Inferior parietal cortex (tissue), 1 donor: ENCODE measurements around the gene RAPGEF1.

Experiments used
- DNase-seq: peaks from one replicate; pipeline ENCODE4 v3.0.0-alpha.2; 2016; ENCODE audit errors: extremely low spot score

The RAPGEF1 gene

DNA sequence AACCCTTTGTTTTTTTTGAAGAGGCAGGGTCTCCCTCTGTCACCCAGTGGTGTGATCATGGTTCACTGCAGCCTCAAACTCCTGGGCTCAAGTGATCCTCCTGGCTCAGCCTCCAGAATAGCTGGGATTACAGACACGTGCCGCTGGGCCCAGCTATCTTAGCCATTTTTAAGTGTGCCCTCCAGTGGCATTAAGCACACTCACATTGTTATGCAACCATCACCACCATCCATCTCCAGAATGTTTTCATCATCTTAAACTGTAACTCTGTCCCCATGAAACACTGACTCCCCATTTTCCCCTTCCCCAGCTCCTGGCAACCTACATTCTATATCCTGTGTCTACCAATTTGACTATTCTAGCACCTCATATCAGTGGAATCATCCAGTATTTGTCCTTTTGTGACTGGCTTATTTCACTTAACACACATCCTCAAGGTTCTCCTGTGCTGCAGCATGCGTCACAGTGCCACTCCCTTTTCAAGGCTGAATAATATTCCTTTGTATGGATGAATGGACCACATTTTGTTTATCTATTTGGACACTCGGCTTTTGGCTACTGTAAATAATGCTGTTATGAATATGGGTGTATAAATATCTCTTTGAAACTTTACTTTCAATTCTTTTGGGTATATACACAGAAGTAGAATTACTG is 12.5 kb upstream of the RAPGEF1 start:
- no peak for DNase-seq

DNA sequence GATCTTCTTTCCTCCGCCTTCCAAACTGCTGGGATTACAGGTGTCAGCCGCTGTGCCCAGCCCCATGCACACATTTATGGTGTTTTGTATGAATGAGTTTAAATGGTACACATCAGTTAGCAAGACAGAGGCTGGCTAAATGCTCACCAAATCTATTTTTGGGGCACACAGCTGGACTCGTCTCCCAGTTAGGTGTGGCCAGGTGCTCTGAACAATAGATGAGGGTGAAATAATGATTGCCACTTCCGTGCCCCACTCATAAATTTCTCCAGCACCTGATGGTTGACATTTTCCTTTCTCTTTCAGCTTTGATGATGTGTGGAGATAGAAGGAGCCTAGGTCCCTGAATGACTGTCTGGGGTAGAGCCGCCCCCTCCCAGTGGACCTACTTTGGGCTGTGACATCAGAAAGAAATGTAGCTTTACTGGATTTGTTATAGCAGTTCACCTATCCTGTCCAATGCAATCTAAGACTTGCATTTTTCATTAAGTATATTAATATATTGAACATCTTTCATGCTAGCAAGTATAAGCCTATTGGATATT is 8.6 kb upstream of the RAPGEF1 start:
- DNase-seq: no peak

DNA sequence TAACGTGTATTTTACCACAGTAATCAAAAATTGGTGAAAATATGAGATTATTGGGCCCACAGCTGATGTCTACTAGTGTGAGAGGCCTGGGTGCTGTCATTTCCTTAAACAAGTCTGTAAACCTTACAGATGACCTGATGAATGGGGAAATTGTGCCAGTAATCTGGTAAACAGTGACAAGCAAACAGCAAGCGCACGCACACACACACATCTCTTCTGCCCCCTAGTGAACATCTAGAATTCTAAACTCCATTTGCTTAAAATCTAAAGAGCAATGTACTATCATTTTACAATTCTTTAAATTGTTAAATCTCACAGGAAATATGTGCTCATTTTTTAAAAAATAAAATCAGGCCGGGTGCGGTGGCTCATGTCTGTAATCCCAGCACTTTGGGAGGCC is 7.5 kb upstream of the RAPGEF1 start:
- DNase-seq: peak; percentile 77

DNA sequence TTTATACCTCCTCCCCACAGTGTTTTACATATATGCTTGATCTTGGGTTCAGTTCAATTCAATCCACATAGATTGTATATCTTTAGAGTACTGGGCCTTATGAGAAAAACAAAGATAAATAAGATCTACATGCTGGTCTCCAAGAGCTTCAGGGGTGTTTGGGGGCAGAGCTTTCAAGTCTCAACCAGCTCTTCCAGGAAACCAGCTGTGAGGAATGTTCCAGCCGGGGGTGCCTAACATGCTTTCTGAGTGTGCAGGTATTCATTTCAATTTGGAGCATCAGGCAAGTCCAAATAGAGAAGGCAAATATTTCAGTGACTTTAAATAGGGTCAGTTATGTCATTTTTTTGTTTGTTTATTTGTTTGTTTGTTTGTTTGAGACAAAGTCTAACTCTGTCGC is 5.7 kb upstream of the RAPGEF1 start:
- no peak for DNase-seq

DNA sequence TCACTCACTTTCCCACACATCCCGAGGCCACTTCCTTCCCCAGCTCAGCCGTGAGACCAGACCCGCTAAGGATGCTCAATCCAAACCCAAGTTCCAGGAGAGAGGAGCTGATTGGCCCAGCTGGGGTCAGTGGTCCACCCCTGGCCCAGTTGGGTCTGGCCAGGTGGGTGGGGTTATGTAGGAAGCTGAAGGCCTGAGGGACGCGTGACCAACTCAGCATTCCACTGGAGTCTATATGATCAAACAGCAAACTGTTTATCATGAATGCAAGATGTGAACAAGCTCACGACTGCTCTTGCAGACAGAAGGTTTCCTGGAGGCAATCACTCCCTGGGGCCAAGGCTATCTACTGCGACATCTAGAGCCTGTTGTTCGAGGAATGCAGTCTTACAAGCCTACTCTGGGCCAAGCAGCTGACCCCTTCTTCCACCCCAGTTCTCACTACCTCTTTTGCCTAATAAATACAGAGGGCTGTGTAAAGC is 4.9 kb upstream of the RAPGEF1 start:
- DNase-seq: no peak

DNA sequence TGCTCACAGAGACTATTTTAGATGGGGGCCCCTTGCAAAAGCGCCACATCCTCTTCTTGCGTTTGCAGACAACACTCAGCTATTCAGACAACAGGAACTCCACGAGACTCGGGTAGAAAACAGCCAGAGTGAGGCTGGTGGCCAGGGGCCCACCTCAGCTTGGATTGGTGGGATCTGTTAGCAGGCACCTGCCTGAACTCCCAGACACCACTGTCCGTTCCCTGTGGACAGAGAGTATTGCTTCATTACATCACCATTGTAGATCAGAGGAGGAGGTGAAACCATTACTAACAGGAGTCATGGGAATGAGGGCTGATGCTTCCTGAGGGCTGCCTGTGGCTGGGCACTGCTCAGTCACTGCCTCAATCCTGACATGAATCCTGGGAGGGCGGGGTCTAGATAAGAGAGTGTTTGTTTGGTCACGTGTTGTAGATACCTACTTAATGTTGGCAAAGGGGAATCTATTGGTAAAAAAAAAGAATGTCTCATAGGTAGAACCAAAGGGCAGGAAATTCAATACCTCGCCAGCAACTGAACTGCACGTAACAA is 4.4 kb upstream of the RAPGEF1 start:
- no peak for DNase-seq

DNA sequence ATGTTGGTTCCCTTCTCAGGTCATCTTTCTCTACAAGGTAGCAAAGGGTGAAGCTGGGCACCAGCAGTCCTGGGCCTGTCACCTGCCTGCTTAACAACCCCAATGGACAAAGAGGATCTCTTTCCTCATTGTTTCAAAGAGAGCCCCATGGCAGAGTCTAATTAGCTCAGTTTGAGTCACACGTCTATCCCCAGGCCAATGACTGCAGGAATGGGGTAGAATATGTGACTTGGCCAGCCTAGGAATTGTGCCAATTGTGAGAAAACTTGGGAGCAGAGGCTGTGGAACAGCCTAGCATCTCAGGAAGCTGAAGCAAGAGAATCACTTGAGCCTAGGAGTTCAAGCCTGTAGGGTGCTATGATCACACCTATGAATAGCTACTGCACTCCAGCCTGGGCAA is 3.6 kb upstream of the RAPGEF1 start:
- no peak for DNase-seq

DNA sequence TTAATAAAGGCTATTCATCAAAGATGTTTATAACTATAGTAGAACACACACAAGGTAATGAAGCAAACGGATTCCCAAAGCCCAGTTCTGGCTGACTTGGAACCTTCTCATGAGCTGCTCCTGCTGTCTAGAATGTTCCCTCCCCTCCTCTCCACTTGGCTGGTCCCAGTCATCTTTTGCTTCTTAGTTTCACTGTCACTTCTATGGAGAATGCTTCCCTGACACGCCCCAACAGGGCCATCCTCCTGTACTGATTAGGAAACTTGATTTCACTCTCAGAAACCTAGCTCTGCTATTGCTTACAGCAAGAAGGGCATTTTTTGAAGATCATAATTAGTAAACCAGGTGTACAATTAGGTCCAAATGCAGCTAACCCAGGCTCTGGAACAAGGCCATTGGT is 3.2 kb upstream of the RAPGEF1 start:
- no peak for DNase-seq

DNA sequence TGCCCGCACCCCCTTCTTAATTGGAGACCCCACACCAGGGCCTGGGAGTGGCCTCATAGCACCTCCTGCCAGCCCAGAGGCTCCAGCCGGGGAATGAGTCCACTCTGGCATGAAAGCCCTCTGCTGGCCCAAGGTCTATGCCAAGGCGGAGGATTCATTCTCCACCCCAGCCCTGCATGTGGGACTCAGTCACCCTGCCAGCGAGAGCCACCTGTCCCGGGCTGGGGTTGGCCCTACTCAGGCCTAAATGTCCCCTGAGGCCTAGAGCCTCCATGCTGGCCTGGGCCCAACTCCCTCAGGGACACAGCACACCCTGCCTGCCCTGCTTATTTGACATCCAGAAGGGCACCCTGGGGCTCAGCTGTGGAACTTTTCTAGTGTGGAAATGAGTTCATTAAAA is 1.0 kb upstream of the RAPGEF1 start:
- no peak for DNase-seq

DNA sequence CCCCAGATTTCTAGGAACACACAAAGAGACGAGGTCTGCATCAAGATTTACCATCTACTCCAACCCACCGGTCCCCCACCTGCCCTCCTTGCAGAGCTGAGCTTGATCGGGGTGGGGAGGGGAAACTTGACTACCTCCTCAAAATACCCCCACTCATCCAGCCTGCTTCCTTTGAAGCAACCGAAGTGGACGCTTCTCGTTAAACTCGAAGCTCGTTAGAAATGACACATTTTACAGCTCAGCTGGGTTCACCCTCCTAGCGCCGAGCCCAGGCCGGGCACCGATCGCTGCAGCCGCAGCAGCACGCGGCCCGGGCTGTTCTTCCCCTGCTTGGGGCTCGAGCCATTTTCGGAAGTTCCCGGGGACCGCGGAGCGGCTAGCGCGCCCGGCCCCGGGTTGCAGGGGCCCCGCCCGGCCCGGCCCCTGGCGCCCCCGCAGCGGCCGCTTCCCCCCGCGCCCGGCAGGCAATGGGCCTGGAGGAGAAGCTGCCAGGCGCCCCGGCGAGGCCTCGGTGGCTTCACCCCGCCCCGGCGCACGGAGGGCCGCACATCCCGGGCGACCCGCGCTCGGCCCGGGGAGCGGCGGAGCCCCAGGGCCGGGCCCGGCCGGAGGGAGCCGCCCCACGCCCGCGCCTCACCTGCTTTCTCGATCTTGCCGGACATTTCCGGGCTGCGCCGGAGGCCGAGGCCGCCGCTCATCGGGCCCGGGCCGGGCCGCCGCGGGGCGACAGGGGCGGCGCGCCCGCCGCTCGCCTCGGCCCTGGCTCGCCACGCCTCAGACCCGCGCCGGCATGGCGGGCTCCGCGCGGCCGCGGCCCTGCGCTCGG is 530 bp downstream of the RAPGEF1 start:
- no peak for DNase-seq

DNA sequence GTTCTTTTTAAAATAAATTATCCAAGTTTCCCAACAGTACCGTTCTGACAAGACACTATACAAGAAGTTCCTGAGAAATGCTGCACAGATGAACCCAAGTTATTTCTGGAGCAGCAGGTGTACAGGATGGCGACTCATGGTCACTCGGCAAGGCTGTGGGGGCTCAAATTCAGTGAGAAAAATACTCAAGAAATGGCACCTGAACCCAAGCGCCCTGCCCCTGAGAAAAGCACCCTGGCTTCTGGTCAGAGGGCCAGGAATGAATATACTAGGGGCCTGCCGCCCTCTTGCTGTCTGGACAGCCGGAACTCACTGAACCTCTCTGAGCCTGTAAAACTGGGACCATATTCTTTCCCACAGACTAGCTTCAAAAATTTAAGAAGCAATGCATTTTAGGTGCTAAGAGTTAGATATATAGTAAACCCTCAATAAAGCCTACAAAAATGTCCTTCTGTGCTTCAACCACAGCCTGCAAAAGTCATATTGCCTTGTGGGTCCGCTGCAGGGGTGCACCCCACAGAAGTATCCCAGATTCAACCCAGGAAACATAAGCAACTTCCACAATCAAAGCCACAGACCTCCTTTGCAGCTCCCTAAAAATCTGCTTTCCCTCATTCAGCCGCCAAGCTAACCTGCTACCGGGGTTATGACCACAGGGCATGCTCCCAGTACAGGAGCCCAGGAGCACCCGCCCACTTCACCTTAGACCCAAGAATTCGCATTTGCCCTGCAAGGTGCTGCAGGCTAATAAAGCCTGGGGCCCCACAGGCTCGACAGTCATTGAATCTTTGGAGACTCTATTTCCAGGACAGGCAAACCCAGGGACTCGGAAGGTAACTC is 1.4 kb downstream of the RAPGEF1 start:
- DNase-seq: no peak

DNA sequence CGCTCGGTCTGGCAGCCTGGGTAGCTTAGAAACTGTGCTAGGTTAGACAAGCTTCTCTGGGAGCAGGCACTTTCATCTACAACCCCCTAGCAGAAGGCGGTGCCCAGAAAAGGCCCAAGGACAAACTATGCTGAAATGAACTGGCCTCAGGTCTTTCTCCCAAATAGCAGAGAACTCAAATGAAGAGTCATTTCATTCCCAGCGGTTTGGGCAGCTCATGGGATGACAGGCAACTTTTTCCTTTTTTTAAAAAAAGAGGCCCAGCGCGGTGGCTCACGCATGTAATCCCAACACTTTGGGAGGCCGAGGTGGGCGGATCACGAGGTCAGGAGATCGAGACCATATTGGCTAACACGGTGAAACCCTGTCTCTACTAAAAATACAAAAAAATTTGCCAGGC is 2.5 kb downstream of the RAPGEF1 start:
- no peak for DNase-seq

DNA sequence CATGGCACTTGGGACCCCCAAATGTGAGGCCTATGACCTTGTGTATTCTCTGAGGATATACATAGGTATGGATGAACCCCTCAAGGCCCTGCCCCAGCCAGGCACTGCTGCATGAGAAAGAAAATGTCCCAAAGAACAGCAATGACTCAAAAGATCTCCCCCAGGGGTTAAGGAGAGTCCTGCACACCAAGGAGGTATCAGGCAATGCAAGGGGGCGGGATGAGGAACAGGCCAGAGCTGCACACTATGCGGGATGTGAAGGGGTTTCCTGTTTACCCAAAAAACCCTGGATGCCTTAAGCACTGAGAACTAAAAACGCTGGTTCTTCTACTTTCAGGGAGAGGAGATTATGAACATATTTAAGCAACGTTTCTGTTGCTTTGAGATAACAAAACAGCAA is 3.4 kb downstream of the RAPGEF1 start:
- no peak for DNase-seq

DNA sequence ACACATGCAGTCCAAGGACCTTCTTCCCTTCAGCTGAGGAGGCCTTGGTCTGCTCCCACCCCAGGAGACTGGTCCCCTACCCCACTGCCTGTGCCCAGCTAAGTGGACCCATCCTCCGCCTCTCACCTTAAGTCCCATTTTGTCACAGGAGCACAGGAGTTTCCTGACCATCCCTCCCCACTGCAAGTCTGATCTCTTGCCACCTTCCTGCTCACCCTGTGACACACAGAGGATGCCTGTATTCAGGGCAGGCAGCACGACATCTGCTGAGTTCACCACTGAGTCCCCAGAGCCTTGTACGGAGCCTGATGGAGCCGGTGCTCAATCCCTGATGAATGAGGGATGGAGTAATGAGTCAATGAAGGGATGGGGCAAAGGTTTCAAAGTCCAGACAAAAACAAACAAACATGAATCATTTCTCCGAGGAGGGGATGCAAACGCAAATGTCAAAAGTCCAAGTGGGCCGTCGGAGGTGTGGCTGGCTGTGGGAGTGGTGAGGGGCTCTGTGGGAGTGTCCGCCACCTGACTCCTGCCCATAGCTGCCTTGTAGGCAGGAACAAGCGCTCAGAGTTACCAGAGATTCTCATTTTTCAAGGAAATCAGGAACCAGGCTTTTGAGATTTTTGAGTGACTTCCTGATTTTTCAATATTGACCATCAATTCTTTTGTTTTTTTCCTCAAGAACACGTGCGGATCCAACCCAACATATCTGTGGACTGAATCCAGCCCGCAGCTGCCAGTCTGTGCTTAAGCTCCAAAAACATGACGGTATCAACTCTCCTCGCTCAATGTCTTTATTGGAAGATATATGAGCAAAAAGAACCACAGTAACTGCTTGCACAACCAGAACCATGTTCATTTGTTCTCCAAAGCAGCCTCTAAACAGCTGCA is 4.4 kb downstream of the RAPGEF1 start:
- DNase-seq: no peak

DNA sequence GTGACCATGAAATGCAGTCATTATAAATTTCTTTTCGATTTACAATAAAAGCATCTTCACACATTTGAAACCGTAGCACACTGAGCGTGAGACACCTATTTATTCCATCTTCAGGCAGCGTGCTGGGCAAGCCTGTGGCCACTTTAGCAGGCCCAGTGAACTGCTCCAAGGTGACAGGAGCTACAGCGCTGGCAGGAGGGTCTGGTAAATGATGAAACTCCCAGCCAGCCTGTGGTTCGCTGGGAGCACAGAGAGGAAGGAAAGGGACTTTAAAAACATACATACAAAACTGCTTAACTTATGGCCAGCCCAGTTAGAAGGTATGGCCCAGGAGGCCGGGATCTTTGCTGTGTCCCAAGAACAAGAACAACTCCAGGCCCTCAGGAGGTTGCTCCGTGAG is 5.1 kb downstream of the RAPGEF1 start:
- no peak for DNase-seq

DNA sequence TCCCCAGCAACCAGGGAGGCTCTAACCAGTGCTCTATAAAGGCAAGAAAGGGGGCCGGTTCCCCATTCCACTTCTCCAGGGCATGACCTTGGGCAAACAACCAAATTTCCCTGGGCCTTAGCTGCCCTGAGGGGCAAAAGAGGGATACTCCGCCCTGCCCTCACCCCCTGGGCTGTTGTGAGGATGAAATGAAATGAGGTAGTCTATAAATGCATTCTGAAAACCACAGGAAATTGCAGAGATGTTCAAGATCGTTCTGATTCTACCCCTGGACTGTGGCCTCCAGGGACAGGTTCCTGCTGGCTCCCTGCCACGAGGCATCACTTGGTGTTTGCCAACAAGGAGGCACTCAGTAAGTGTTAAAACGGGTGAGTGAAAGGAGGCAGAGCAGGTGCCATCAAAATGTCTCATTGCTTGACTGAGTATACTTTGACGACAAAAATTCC is 5.7 kb downstream of the RAPGEF1 start:
- DNase-seq: no peak

DNA sequence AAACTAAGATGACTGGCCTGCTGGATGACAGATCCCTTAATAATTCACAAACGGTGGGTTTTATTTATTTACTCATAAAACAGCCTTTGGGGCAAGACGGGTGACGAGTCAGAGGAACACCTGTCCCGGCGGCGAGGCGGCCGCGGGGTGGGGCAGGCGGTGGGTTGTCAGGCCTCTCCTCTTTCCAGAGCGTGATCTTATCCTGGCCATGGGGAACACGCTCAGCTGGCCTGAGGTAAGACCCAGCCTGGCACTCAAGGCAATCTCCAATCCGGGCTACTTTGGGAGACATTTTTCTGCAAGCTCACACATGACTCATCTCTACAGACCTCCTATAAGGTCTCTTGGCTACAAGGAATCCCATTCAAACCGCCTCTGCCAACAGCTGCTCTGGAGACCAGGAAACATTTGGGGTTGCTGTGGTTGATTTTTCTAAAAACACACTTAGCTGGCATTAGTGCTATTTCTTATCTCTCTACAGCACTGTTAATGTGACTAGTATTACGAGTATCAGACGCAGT is 6.3 kb downstream of the RAPGEF1 start:
- DNase-seq: no peak

DNA sequence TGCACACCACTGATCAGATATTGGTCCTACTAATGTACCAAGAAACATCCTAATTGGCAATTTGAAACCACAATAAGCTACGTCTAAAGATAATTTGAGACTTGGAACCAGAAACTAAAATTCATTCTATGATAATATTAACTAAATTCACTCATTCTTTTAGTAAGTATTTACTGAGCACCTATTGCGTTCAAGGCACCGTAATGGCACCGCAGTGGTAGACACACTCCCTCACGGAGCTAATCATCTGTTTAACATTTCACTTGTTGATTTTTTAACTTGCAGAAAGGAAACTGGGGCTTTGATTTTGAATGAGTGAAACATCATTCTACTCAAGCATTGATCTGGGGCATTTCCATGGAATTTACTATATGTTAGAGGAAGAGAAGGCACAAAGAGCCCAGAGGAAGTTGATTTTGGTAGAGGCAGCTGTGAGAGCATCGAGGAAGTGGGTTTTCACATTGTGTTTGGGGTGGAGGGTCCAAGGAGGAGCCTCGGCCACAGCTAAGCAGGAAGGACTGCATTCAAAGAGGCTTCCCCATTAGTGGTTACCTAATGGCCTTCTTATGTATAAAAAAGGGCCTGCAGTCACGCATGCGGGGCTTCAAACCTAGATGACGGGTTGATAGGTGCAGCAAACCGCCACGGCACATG is 7.1 kb downstream of the RAPGEF1 start:
- DNase-seq: no peak

DNA sequence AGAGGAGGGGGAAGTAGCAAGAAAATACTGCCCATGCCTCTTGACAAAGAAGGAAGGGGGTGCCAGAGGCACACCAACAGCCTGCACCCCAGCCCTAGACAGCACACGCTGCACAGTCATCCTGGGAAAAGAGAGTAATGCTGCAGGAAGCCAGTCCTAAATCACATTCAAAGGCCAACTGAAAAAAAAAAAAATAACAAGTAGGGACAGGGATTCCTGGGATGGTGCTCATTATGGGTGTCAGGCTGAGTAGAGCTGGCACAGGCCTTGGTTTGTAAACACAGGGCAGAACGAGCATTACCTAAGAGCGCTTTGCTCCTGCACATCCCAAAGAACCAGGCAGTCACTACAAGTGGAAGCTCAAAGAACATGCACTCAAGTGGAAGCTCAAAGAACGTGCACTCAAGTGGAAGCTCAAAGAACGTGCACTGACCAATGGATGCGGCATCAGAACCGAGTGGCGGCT is 7.8 kb downstream of the RAPGEF1 start:
- no peak for DNase-seq

DNA sequence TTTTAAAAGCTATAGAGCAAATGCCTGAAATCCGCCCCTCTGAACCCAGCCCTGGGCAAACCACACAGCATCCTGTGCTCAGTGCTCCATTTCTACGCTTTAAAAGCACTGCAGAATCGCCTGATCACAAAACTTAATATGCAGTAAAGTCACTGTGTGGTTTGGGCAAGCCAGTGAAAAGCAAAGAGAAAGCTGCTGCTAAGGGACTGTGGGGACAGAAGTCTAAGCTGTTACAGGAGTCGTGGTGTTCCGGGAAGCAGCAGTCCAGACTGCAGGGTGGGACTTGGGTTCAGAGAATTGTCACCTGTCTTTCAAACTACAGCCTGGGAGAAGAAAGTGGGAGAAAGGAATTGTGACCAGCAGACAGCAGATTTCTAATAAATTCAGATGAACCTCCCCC is 8.2 kb downstream of the RAPGEF1 start:
- DNase-seq: no peak
